HG03064 (cell line): ENCODE measurements around the gene OAS3.

Experiments used
- ATAC-seq: cut with Tn5 transposase; IDR thresholded peaks from one replicate; pipeline ENCODE4 v1.9.1; 2021; ENCODE audit warnings: low read depth; ENCODE audit not compliant: unreplicated experiment

The OAS3 gene

DNA sequence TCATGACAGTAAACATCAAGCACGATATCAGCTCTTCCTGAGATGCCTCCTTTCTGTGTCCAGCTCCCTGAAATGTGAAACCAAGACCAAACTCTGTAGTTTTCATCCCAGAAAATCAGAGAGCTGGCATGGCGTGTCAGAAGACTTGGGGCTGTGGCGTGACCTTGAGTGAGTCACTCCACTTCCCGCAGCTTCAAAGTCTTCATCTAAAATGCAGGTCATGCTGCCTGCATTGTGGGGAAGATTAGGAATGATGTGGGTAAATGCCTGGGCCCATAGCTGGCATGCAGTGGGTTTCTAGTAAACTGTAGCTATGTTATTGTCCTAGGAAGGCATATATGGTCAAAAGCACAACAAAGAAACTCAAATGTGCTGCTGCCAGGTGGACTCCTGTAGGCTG is 68.9 kb downstream of the OAS3 start:
- ATAC-seq, result no peak

DNA sequence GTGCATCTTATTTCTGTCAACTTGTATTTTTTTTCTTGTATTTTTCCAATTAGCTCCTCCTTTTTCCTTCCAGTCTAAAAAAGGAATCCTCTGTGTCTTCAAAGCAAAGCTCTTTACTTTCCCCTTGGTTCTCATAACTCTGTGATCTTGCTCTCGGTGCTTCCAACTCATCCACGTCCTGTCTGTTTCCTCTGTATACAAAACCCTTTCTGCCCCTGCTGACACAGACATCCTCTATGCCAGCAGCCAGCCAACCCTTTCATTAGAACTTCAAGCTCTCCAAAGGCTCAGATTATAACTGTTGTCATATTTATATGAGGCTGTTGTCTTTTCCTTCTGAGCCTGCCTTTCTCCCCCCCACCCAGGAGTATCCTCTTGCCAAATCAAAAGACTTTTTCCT is 72.4 kb downstream of the OAS3 start:
- no peak for ATAC-seq

DNA sequence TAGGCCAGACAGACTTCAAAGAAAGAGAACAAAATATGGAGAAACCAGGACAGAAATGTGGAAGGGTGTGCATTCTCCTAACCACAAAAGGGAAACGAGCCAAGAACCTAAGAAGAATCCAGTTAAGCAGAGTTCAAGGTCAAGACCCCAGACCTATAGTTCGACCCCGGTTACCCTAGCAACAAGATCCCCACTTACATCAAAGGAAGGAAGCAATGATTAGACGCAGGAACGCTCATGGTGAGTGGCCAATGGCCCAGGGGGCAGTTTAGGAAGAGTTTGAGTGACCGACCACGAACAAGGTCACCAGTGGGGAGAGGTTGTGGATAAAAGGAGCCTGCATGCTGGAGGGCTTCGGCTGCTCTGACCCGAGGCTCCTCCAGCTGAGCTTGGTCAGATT is 76.3 kb downstream of the OAS3 start:
- ATAC-seq, result no peak

DNA sequence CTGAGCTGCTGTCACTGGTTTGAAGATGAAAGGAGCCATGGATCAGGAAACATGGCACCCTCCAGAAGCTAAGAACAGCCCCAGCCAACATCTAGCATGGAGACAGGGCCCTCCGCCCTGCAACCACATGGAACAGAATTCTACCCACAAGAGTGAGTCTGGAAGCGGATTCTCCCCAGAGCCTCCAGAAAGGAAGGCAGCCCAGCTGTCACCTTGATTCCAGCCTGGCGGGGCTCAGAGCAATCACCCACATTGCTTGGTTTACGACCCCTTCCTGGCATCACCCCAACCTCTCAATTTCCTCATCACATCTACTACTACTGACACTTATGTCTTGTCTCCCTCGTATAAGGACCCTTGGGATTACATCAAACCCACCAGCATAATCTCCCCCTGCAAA is 78.5 kb downstream of the OAS3 start:
- ATAC-seq, result no peak

DNA sequence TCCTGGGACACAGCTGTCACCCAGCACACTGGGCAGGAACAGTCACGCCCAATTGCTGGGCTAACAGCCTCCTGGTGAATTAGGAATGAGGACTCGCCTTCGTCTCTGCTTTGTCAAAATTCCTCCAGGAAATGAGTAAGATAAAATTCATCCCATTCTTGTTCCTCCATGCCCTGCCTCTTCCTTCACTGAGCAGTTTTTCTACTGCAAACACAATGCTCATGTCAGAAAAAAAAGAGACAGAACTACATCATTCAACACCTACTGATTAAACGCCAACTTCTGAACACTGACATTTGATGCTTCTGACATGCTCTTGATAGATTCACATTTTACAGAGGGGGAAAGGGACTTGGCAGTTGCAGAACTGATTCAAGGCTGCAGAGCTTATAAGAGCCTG is 80.8 kb downstream of the OAS3 start:
- ATAC-seq, result no peak

DNA sequence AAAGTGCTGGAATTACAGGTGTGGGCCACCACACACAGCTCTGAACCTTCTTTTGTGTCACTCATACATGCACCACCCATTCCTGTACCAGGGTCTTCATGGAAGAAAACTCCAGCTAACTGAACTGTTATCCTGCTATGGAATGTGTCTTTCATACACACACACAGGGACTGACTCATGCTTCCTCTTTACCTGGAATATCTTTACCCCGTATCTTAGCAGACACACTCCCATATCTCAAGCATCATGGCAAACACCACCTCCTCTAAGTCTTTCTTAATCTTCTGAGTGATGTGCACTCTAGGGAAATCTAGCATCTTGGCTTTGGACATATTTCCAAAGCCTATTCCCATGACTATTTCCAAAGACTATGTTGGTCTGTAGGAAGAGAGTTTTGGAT is 83.2 kb downstream of the OAS3 start:
- no peak for ATAC-seq
